GM18951 (cell line): ENCODE data around the gene FKBP5.

Experiments used
- POLR2A ChIP-seq: IDR thresholded peaks from 4 replicates; pipeline ENCODE4 v1.6.1; 2011; ENCODE audit warnings: mild to moderate bottlenecking; ENCODE audit not compliant: insufficient read length, insufficient read depth; ENCODE audit errors: extremely low read depth
- in situ Hi-C: fragments of 300-500 bp; cut with MboI; formaldehyde crosslinking; loops from one replicate; pipeline ENCODE4 v1.12.0; 2022; ENCODE audit warnings: low sequenced_read_pairs, mixed read lengths, inconsistent platforms; ENCODE audit not compliant: unreplicated experiment

FKBP5 gene

DNA sequence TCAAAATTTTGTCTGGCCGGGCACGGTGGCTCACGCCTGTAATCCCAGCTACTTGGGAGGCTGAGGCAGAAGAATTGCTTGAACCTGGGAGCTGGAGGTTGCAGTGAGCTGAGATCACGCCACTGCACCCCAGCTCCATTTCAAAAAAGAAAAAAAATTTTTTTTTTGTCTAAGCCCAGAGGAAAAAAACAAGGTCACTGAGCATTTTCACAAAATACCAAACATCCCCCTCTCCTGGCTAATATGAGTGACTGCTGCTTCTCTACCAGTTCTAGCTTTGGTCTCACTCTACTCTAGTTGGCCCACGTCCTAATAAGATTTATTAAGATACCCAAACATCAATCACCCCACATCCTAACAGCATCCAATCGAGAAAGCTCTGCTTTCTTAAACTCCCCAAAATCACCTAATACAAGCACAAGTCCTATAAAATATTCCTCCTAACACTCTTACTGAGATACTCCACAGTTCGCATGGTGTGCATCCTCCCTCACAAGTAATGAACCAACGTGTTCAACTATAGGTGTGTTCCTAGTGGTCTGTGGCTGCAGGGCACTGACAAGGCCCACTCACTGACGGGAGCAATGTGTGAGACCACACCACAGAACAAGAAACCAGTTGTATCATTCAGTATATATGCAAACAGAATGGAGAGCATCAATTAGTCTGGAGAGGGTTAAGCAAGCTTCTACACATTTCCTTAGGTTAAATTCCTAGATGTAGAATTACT is 64.2 kb downstream of the FKBP5 start:
- in situ Hi-C loops = no loop called here
- TF ChIP-seq POLR2A = no peak

GRCh38 chr6:35622283-35622682 is 66.4 kb downstream of the FKBP5 start:
- TF ChIP-seq POLR2A = no peak
- in situ Hi-C loops = no loop called here

DNA sequence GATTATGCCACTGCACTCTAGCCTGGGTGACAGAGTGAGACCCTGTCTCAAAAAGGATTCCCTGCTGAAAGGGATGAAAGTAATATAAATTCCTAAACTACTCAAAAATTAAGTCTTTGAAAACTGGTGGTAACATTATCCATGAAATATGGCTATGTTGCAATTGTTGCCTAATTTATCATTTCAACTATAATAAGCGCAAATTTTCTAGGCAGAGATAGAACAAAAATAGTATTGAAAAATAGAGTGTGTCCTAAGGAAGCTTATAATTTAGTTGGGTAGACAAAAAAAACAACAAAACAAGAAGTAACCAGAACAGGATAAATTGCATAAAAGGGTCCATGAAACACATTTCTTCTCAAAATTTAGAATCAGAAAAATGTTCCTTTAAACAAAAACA is 68.0 kb downstream of the FKBP5 start:
- TF ChIP-seq POLR2A = no peak
- in situ Hi-C loops = no loop called here

DNA sequence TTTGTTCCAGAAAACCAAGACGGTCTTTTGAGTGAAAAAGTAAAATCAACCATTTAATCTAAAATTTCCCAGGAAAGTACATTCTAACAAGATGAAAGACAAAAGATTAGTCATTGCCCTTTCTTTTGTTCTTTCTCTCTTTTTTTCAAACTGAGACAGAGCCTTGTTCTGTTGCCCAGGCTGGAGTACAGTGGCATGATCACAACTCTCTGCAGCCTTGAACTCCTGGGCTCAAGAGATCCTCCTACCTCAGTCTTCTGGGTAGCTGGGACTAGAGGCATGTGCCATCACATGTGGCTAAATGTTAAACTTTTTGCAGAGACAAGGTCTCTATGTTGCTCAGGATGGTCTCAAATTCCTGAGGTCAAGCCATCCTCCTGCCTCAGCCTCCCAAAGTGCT is 75.0 kb downstream of the FKBP5 start:
- in situ Hi-C loops = no loop called here
- TF ChIP-seq POLR2A = no peak

DNA sequence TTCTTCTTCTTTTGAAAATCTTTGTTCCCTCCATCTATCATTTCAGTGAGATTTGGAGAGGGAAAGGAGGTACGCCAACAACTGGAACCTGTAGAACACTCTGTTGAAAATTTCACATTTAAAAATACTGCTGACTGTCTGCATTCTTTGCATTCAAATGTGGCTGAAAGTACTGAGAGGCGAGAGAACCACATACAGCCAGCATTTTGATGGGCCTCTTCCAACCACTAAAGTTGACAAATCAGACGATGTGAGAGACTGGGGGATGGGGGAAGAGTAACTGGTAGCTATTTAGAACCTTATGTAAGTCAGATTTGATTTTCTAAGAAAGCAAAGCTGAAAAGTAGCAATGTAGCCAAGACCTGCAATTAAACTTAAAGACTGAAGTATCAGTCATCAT is 77.5 kb downstream of the FKBP5 start:
- no peak for TF ChIP-seq POLR2A
- in situ Hi-C loops = no loop called here

DNA sequence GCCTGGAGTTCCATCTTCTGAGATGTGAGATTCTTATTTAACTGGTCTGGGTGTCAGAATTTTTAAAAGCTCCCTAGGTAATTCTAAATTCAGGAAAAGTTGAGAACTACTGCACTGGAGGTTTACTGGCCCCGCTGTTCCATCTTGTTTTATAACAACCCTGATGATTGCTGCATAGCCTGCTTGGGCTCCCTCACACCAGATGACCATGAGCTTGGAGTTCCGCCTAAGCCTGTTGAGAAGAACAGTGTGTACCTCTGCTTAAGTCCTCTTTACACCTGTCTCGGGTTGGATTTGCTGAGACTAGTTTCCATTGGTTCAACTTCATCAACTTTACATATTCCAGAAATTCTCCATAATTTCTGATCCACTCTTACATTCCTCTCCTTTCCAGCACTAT is 77.9 kb downstream of the FKBP5 start:
- in situ Hi-C loops = no loop called here
- TF ChIP-seq POLR2A = no peak

DNA sequence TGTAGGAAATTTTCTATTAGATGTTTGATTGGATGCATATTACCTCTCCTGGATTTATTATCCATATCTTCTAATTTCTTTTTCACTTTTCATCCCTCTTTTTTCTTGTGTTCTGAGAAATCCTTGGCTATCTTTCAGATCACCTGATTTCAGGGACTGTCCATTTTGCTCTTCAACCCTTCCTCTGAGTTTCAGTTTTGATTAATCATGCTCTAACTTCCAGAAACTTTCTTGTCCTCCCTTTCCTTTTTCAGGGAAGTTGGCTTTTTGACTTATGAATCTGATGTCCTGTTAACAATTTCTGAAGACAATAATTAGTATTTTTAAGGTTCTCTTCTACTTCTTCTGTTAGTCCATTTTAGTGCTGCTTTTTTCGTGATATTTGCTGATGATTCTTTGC is 79.1 kb downstream of the FKBP5 start:
- TF ChIP-seq POLR2A = no peak
- in situ Hi-C loops = no loop called here

DNA sequence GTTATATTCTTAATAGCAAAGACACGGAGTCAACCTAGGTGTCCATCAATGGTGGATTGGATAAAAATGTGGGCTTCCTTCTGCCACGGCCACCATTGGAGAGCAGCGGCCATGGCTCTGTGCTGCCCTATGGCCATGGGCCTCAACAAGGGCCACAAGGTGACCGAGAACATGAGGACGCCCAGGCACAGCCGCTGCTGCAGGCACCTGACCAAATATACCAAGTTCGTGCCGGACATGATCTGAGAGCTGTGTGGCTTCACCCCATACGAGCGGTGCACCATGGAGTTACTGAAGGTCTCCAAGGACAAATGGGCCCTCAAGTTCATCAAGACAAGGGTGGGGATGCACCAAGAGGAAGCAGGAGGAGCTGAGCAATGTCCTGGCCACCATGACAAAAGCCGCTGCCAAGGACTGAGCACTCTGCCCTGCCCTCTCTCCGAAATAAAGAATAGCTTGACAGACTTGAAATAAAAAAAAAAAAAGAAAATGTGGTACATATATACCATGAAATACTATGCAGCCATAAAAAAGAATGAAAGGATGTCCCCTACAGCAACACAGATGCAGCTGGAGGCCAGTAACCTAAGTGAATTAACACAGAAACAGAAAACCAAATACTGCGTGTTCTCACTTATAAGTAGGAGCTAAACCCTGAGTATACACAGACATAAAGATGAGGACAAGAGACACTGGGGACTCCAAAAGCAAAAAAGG is 81.0 kb downstream of the FKBP5 start:
- in situ Hi-C loops = no loop called here
- TF ChIP-seq POLR2A = no peak

- no peak for TF ChIP-seq POLR2A
- in situ Hi-C loops = no loop called here
Observed at GRCh38 chr6:35605600-35605999, 83.1 kb downstream of the FKBP5 start.

DNA sequence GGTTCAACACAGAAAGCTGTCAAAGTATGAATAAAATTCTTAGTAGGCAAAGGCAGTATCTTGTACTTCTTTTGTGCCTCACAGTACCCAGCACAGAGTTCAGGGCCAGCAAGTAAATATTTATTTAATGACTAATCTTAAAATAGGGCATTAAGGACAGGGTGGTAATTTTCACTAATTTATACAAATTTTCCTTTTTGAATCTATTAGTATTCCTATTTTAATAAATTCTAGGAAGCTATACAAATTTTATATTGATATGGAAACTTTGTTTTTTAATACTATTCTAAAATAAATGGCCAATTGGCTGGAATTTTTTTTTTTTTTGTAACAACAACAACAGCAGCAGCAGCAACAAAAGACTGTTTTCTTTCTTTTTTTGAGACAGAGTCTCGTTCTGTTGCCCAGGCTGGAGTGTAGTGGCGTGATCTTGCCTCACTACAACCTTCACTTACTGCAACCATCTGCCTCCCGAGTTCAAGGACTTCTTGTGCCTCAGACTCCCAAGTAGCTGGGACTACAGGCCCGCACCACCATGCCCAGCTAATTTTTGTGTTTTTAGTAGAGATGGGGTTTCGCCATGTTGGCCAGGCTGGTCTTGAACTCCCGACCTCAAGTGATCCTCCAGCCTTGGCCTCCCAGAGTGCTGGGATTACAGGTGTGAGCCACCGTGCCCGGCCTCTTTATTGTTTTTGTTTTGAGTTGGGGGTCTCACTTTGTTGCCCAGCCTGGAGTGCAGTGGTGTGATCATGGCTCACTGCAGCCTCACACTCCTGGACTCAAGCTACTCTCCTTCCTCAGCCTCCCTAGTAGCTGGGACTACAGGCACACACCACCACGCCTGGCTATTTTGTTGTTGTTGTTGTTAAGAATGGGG is 85.2 kb downstream of the FKBP5 start:
- in situ Hi-C loops = no loop called here
- no peak for TF ChIP-seq POLR2A

DNA sequence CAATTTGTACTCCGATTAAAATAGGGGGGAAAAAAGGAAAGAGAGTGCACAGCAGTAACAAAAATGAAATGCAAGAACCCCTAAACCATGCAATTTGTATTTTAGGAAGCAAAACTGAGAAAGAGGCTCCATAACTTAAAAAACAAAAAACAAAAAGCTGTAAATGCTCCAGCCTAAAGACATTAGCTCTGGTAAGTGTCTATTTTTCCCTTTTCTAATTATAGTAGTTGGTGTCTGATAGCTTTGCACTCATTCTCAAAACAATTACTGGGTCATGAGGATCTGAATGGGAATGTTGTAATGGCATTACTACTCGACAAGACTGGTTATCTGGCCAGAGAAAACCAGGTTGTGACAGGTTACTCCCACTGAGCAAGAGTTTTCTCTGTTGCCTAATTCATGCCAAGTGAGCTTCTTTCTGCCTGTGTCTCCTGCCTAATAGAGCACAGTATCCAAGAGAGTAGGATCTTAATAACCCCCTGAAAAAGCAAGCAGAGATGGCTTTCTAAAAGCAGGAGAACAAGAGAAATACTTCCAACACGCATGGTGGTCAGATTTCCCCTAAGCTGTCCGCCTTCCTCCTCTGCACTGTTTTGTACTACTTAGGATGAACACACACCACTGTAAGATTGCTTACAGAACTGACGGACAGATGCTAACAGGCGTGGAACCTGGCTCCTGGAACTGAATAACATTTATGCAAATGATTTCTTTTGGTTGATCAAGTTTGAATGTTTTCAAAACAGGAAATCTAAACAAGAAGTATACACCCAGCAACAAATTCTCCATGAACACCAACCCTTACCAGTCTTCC is 86.4 kb downstream of the FKBP5 start:
- in situ Hi-C loops = no loop called here
- no peak for TF ChIP-seq POLR2A

DNA sequence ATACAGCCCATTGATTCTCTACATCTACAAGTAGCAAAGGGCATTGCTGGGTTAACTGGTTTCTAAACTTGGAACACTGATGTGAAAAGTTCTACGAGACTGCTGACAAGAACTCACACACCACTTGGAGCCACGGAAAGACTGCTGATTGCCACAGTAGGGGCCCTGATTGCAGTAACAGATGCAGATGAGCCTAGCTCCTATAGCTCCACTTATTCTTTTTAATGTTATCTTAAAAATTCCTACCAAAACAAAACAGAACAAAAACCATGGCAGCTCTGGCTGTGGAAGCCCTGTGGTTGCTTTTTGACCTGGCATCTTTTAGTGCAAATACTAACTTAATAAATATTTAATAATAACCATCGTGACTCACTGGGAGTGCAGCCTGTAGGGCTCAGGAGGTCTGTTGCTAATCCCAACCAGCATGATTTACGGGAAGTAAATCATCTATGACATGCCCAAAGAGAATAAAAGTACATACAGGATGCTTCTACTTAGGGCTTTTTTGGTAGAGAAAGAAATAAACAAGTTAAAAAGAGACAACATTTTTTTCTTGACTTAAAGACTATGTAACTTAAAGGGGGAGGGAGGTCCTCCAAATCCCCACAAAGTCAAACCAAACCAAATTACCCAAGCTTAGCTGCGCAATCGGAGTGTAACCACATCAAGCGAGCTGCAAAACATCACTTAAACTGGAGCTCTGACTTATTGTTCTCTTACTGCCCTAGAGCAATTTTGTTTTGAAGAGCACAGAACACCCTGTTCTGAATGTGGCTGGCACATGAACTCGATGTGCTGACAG is 87.2 kb downstream of the FKBP5 start:
- TF ChIP-seq POLR2A = no peak
- in situ Hi-C loops = no loop called here
